CD4-positive, CD25-positive, alpha-beta regulatory T cell (primary cell): ENCODE measurements around the gene ARIH1. TPM values are rescaled to one million over a fixed set of nuclear protein-coding genes. Genes with fewer than 3 reads are reported as not detected.

Experiments used
- ATAC-seq, 2 donors: fragments of 150-1000 bp; cut with Tn5 transposase; one replicate each; pipeline ENCODE4 v1.10.0; 2021; ENCODE audit warnings: low read depth in 2 of 2, moderate number of reproducible peaks in 2 of 2, moderate library complexity in 1 of 2
- DNase-seq, 3 donors: peaks; one replicate each; pipeline versions ENCODE4 v3.0.0 to v3.0.0-alpha.2; 2012 to 2022; ENCODE audit warnings: mixed read lengths in 1 of 3
- H3K27ac ChIP-seq: one replicate; pipeline ENCODE4 v1.7.0; 2013; ENCODE audit warnings: mild to moderate bottlenecking, low read length; ENCODE audit not compliant: insufficient read depth, poor library complexity, severe bottlenecking
- H3K27me3 ChIP-seq: one replicate; pipeline ENCODE4 v1.7.0; 2013; ENCODE audit warnings: low read length; ENCODE audit not compliant: control insufficient read depth, insufficient read depth
- H3K36me3 ChIP-seq: one replicate; pipeline ENCODE4 v1.7.0; 2013; ENCODE audit warnings: mild to moderate bottlenecking, low read length, moderate library complexity; ENCODE audit not compliant: control insufficient read depth, insufficient read depth
- H3K4me1 ChIP-seq: 2 replicates; pipeline ENCODE4 v1.7.0; 2013; ENCODE audit warnings: mild to moderate bottlenecking, low read length; ENCODE audit not compliant: insufficient read depth, control insufficient read depth, poor library complexity, severe bottlenecking
- H3K4me3 ChIP-seq: one replicate; pipeline ENCODE4 v1.7.0; 2013; ENCODE audit warnings: low read depth, mild to moderate bottlenecking, low read length, moderate library complexity
- H3K9me3 ChIP-seq, 2 experiments: 1 replicate in 1 of 2; 2 replicates in 1 of 2; pipeline ENCODE4 v1.7.0; 2013; ENCODE audit warnings: low read length in 2 of 2, mild to moderate bottlenecking in 1 of 2, moderate library complexity in 1 of 2; ENCODE audit not compliant: control insufficient read depth in 2 of 2
- H3K27ac Mint-ChIP-seq, 3 donors: one replicate each; pipeline ENCODE4 v1.8.0; 2020 to 2022; ENCODE audit warnings: mild to moderate bottlenecking in 3 of 3, mixed read lengths in 3 of 3, moderate library complexity in 2 of 3
- H3K27me3 Mint-ChIP-seq: one replicate; pipeline ENCODE4 v1.8.0; 2022; ENCODE audit warnings: mild to moderate bottlenecking, mixed read lengths
- H3K36me3 Mint-ChIP-seq: one replicate; pipeline ENCODE4 v1.8.0; 2020; ENCODE audit warnings: mixed read lengths
- H3K4me1 Mint-ChIP-seq, 4 donors: one replicate each; pipeline ENCODE4 v1.8.0; 2020 to 2022; ENCODE audit warnings: mixed read lengths in 4 of 4, mild to moderate bottlenecking in 1 of 4
- H3K4me3 Mint-ChIP-seq, 4 donors: one replicate each; pipeline ENCODE4 v1.8.0; 2020 to 2022; ENCODE audit warnings: mild to moderate bottlenecking in 4 of 4, mixed read lengths in 4 of 4, moderate library complexity in 3 of 4
- H3K9me3 Mint-ChIP-seq, 7 donors: one replicate each; pipeline ENCODE4 v1.8.0; 2020 to 2022; ENCODE audit warnings: mixed read lengths in 7 of 7, mild to moderate bottlenecking in 3 of 7, moderate library complexity in 2 of 7
- polyA plus RNA-seq, 4 donors: library from polyadenylated mRNA; unstranded; fragments of 300-500 nt; fragmentation: Illumina TruSeq; gene quantifications; one replicate each; pipeline ENCODE4 v1.2.3, GENCODE V29; 2021
- total RNA-seq: library from RNA; stranded (reverse); gene quantifications from one replicate; pipeline ENCODE4 v1.2.3, GENCODE V29; 2022

Gene ARIH1
- total and polyA plus RNA-seq, 5 donors from 2014 or later, result 13.1 to 242 (median 15.1) TPM

DNA sequence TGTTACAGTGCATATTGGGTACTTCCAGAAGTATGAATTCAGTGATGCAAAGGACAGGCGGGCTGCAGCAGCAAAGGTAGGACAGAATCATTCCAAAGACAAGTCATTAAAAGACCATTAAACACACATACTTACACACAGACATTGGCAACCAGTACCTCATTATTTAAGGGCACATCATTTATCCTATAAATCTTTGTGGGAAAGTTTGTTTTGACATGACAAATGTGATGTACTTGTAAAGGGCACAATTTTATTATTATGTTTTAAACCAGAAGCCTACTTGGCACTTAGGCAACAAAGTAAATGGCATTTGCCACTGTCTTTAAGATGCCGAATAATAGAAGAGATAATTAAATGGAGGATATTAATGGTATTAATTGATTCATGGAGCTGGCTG lies 22.7 kb downstream of the ARIH1 start:
- H3K36me3 ChIP-seq, result peaks cover 10% of the 10 kb centered on the region
- Mint-ChIP-seq H3K27me3 (no peaks in the 10 kb centered on the region), H3K27ac (no peak overlapping the region), H3K4me1 (peaks cover 57 to 76% (median 74%) of the 10 kb centered on the region in 4 donors), H3K36me3 (peaks cover 9% of the 10 kb centered on the region), H3K9me3 (no peaks in the 10 kb centered on the region), H3K4me3 (no peak overlapping the region)
- no peak for ATAC-seq
- no peaks in the 10 kb centered on the region for H3K27me3 ChIP-seq
- H3K9me3 ChIP-seq, result no peaks in the 10 kb centered on the region
- DNase-seq, result no peak
- H3K4me1 ChIP-seq, result peaks cover 14% of the 10 kb centered on the region
- H3K4me3 ChIP-seq, result no peak overlapping the region
- H3K27ac ChIP-seq, result no peak overlapping the region

DNA sequence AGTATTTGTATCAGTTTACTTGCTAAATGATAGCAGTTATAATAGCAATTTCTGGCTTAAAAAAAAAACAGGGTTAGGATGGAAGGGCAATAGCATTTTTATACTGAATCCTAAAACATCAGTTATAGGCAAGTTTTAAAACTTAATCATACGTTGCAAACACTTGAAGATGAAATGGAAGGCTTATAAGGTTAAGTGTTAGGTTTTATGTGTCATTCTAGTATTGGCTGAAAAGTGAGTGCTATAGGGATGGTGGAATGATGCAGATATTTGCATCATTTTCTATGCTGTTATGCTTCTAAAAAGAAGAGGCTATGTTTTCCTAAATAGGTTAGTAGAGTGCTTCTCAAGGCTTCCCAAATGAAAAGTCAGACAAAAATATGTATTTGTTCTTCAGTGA lies 23.3 kb downstream of the ARIH1 start:
- Mint-ChIP-seq H3K27ac (peak overlapping the region in 1 of 3 donors; percentile 21), H3K27me3 (no peaks in the 10 kb centered on the region), H3K4me3 (no peak overlapping the region), H3K4me1 (peaks cover 57 to 76% (median 72%) of the 10 kb centered on the region in 4 donors), H3K36me3 (peaks cover 9% of the 10 kb centered on the region), H3K9me3 (no peaks in the 10 kb centered on the region)
- ATAC-seq, result no peak
- Histone ChIP-seq H3K27me3 (no peaks in the 10 kb centered on the region), H3K4me1 (peaks cover 14% of the 10 kb centered on the region), H3K27ac (no peak overlapping the region), H3K4me3 (no peak overlapping the region), H3K9me3 (no peaks in the 10 kb centered on the region), H3K36me3 (peaks cover 10% of the 10 kb centered on the region)
- DNase-seq, result no peak

DNA sequence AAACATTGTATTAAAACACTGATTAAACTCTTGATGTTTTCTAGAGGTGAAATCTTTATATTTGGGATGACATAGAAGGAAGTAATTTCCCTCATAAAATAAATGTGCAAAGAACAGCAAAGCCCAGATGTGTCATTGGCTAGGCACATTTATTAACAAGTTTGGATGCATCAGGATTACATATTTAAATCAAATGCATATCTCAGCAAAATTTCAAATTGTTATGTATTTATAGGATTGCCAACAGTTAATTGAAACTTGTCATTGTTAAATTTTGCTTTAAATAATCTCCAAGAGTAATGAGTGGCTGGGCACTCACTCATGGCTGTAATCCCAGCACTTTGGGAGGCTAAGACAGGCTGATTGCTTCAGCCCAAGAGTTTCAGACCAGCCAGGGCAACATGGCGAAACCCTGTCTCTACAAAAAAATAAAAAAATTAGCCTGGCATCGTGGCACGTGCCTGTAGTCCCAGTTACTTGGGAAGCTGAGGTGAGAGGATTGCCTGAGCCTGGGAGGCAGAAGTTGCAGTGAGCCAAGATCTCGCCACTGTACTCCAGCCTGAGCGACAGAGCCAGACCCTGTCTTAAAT lies 28.2 kb downstream of the ARIH1 start:
- peaks cover 9% of the 10 kb centered on the region for H3K36me3 Mint-ChIP-seq
- no peaks in the 10 kb centered on the region for H3K27me3 ChIP-seq
- H3K4me1 ChIP-seq, result peaks cover 8% of the 10 kb centered on the region
- no peak overlapping the region for H3K27ac Mint-ChIP-seq
- no peak overlapping the region for H3K27ac ChIP-seq
- H3K9me3 ChIP-seq, result no peaks in the 10 kb centered on the region
- H3K4me3 ChIP-seq, result no peak overlapping the region
- no peak for DNase-seq
- peaks cover 42 to 69% (median 54%) of the 10 kb centered on the region in 4 donors for H3K4me1 Mint-ChIP-seq
- H3K4me3 Mint-ChIP-seq, result peak overlapping the region in 1 of 4 donors; percentile 38
- H3K27me3 Mint-ChIP-seq, result no peaks in the 10 kb centered on the region
- ATAC-seq, result no peak
- peaks cover 9% of the 10 kb centered on the region for H3K36me3 ChIP-seq
- no peaks in the 10 kb centered on the region for H3K9me3 Mint-ChIP-seq

DNA sequence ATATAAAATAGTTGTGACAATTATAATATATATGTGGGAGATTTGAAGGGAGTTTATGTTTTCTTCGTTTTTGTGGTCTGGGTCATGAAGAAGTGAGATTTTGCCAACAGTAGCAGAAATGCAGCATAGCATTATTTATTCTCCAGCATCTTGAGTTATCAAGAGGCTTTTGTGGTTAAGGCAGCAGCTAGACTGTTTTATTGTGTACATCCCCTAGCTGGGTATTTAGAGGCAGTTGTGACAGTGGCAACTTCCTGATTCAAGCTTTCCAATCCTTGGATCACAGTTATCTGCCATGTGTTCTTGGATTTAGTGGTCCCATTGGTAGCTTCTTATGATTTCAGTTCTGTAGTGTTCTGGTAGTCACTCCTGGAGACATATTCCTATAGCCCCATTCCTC lies 29.0 kb downstream of the ARIH1 start:
- ATAC-seq, result no peak
- DNase-seq, result no peak

DNA sequence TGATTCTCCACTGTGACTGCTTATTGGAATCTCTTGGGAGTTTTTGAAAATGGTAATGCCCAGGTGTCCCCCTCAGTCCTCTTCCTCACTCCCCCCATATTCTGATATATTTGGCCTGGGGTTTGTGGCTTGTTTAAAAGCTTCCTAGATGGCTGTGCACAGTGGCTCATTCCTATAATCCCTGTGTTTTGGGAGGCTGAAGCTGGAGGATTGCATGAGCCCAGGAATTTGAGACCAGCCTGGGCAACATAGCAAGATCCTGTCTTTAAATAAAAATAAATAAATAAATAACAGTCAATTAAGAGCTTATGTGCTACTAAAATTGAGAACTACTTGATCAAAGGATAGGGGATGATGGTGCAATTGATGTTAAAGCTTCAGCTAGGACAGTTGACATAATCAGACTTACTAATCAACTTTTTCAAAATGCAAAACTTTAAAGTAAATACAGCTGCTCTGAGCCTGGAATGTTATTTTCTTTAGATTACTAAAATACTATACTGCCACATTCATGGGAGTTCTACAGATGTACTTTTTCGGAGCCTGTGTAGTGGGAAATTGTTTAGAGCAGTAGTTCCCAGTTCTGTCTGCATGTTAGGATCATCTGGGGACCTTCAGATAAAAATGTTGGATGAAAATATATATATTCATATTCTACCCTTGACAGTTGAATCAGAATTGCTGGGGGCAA lies 33.4 kb downstream of the ARIH1 start:
- ATAC-seq (no peak), DNase-seq (no peak)
- Histone ChIP-seq H3K4me3 (no peak overlapping the region), H3K4me1 (peaks cover 8% of the 10 kb centered on the region), H3K27me3 (no peaks in the 10 kb centered on the region), H3K36me3 (no peaks in the 10 kb centered on the region), H3K9me3 (no peaks in the 10 kb centered on the region), H3K27ac (no peak overlapping the region)
- H3K36me3 Mint-ChIP-seq, result peaks cover 3% of the 10 kb centered on the region
- H3K27ac Mint-ChIP-seq, result peak overlapping the region in 1 of 3 donors; percentile 42
- no peaks in the 10 kb centered on the region for H3K9me3 Mint-ChIP-seq
- H3K4me3 Mint-ChIP-seq, result no peak overlapping the region
- peaks cover 46 to 80% (median 64%) of the 10 kb centered on the region in 4 donors for H3K4me1 Mint-ChIP-seq
- H3K27me3 Mint-ChIP-seq, result no peaks in the 10 kb centered on the region

More for the DNA sequence above, 29.0 kb downstream of the ARIH1 start:
- Mint-ChIP-seq H3K4me3 (peak overlapping the region in 1 of 4 donors; percentile 23), H3K36me3 (peaks cover 9% of the 10 kb centered on the region), H3K4me1 (peaks cover 39 to 70% (median 52%) of the 10 kb centered on the region in 4 donors), H3K27me3 (no peaks in the 10 kb centered on the region), H3K27ac (peak overlapping the region in 1 of 3 donors; percentile 12), H3K9me3 (no peaks in the 10 kb centered on the region)
- Histone ChIP-seq H3K27me3 (no peaks in the 10 kb centered on the region), H3K36me3 (peaks cover 9% of the 10 kb centered on the region), H3K27ac (no peak overlapping the region), H3K4me1 (peaks cover 8% of the 10 kb centered on the region), H3K4me3 (no peak overlapping the region), H3K9me3 (no peaks in the 10 kb centered on the region)

DNA sequence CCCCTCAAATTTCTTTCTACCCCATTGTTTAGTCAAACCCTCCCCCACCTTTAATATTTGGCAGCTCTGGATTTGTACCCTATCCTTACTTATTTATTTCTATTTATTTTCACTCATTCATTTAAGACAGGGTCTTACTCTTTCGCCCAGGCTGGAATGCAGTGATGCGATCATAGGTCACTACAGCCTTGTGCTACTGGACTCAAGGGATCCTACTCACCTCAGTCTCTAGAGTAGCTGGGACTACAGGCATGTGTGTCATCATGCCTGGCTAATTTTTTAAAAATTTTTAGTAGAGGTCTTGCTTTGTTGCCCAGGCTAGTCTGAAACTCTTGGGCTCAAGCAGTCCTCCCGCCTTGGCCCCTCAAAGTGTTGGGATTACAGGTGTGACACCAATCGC lies 35.4 kb downstream of the ARIH1 start:
- Mint-ChIP-seq H3K4me1 (peaks cover 44 to 80% (median 63%) of the 10 kb centered on the region in 4 donors), H3K36me3 (peaks cover 3% of the 10 kb centered on the region), H3K27ac (no peak overlapping the region), H3K9me3 (no peaks in the 10 kb centered on the region), H3K4me3 (no peak overlapping the region), H3K27me3 (no peaks in the 10 kb centered on the region)
- no peak for ATAC-seq
- no peak overlapping the region for H3K4me3 ChIP-seq
- no peaks in the 10 kb centered on the region for H3K36me3 ChIP-seq
- DNase-seq, result no peak
- H3K27me3 ChIP-seq, result no peaks in the 10 kb centered on the region
- H3K4me1 ChIP-seq, result peaks cover 8% of the 10 kb centered on the region
- no peaks in the 10 kb centered on the region for H3K9me3 ChIP-seq
- H3K27ac ChIP-seq, result no peak overlapping the region

DNA sequence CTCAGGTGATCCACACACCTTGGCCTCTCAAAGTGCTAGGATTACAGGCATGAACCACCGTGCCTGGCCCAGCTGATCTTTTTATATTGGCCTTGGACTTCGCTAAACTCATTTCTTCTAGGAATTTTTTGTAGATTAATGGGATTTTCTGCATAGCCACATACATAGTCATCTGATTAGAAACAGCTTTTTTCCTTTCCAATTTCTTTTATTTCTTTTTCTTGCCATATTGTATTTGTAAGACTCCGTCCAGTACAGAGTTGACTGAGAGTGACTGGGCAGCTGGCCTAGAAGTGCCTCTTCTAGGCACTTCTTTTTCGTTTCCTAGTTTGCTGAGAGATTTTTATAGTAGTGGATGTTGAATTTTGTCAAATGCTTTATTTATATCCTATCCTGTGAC lies 37.4 kb downstream of the ARIH1 start:
- H3K36me3 Mint-ChIP-seq, result peaks cover 8% of the 10 kb centered on the region
- ATAC-seq, result no peak
- H3K27me3 ChIP-seq, result no peaks in the 10 kb centered on the region
- peaks cover 4% of the 10 kb centered on the region for H3K4me1 ChIP-seq
- peak overlapping the region in 1 of 3 donors; percentile 11 for H3K27ac Mint-ChIP-seq
- no peak for DNase-seq
- no peaks in the 10 kb centered on the region for H3K9me3 Mint-ChIP-seq
- peak overlapping the region in 2 of 4 donors; percentile 3 to 9 for H3K4me3 Mint-ChIP-seq
- H3K27ac ChIP-seq, result no peak overlapping the region
- H3K4me1 Mint-ChIP-seq, result peaks cover 47 to 88% (median 63%) of the 10 kb centered on the region in 4 donors
- no peaks in the 10 kb centered on the region for H3K27me3 Mint-ChIP-seq
- no peak overlapping the region for H3K4me3 ChIP-seq
- H3K36me3 ChIP-seq, result no peaks in the 10 kb centered on the region
- no peaks in the 10 kb centered on the region for H3K9me3 ChIP-seq
